C4-2B (cell line): ENCODE results near the gene ENOX2.

Experiments
- CTCF ChIP-seq: fragments of 450-650 bp; conservative IDR thresholded peaks from 2 replicates; pipeline ENCODE4 v1.5.1; 2017; ENCODE audit warnings: mild to moderate bottlenecking
- ZFX ChIP-seq: fragments of 450-650 bp; IDR thresholded peaks from 2 replicates; pipeline ENCODE4 v1.6.1; 2017

GRCh38 chrX:130885996-130886395 is 17.0 kb downstream of the ENOX2 start:
- no peak for TF ChIP-seq CTCF
- TF ChIP-seq ZFX, result no peak
